ENCODE results near the gene UBTF.

Gene UBTF

GRCh38 chr17:44219616-44220212, at the start of gene UBTF:
Gene UBTF (minus strand): TSS chr17:44219675. CDS start chr17:44218229, 1,446 bp downstream.
- no peak for DNase-seq (ENCODE audit: low read depth)
- H3K4me3 ChIP-seq (ENCODE audit: low read depth, low read length), result peak within 1 kb of the TSS; percentile 90

GRCh38 chr17:44268709-44269534, 49.4 kb upstream of the UBTF start:
- H3K4me3 ChIP-seq (ENCODE audit: low read depth, low read length), result no peak overlapping the region
- no peak for DNase-seq (ENCODE audit: low read depth)

GRCh38 chr17:44267818-44268490, 48.5 kb upstream of the UBTF start, which contains the start of gene SLC4A1:
Gene SLC4A1 (minus strand): TSS chr17:44268135. CDS start chr17:44262866, 5,269 bp downstream.
- no peak for DNase-seq (ENCODE audit: low read depth)
- H3K4me3 ChIP-seq (ENCODE audit: low read depth, low read length), result no peak within 1 kb of the TSS

GRCh38 chr17:44267165-44267455, 47.6 kb upstream of the UBTF start:
- no peak overlapping the region for H3K4me3 ChIP-seq (ENCODE audit: low read depth, low read length)
- DNase-seq (ENCODE audit: low read depth), result no peak

GRCh38 chr17:44266402-44267164, 47.1 kb upstream of the UBTF start:
- no peak overlapping the region for H3K4me3 ChIP-seq (ENCODE audit: low read depth, low read length)
- DNase-seq (ENCODE audit: low read depth), result no peak

- no peak for DNase-seq (ENCODE audit: low read depth)
- no peak overlapping the region for H3K4me3 ChIP-seq (ENCODE audit: low read depth, low read length)
Measured at GRCh38 chr17:44263345-44263902, 43.9 kb upstream of the UBTF start.

- H3K4me3 ChIP-seq (ENCODE audit: low read depth, low read length), result no peak overlapping the region
- DNase-seq (ENCODE audit: low read depth), result no peak
Measured at GRCh38 chr17:44262654-44263225, 43.3 kb upstream of the UBTF start.

- no peak for DNase-seq (ENCODE audit: low read depth)
- no peak overlapping the region for H3K4me3 ChIP-seq (ENCODE audit: low read depth, low read length)
Measured at GRCh38 chr17:44260296-44260695, 40.8 kb upstream of the UBTF start.

- no peak for DNase-seq (ENCODE audit: low read depth)
Measured at GRCh38 chr17:44258811-44259351, 39.4 kb upstream of the UBTF start.

GRCh38 chr17:44257815-44258760, 38.6 kb upstream of the UBTF start:
- H3K4me3 ChIP-seq (ENCODE audit: low read depth, low read length), result no peak overlapping the region

More at GRCh38 chr17:44258811-44259351, 39.4 kb upstream of the UBTF start:
- H3K4me3 ChIP-seq (ENCODE audit: low read depth, low read length), result no peak overlapping the region

GRCh38 chr17:44256671-44257070, 37.2 kb upstream of the UBTF start:
- no peak overlapping the region for H3K4me3 ChIP-seq (ENCODE audit: low read depth, low read length)
- DNase-seq (ENCODE audit: low read depth), result no peak

More at GRCh38 chr17:44257815-44258760, 38.6 kb upstream of the UBTF start:
- DNase-seq (ENCODE audit: low read depth), result no peak

- H3K4me3 ChIP-seq (ENCODE audit: low read depth, low read length), result no peak overlapping the region
- DNase-seq (ENCODE audit: low read depth), result no peak
Measured at GRCh38 chr17:44255915-44256314, 36.4 kb upstream of the UBTF start.

GRCh38 chr17:44254361-44255095, 35.1 kb upstream of the UBTF start:
- DNase-seq (ENCODE audit: low read depth), result no peak
- H3K4me3 ChIP-seq (ENCODE audit: low read depth, low read length), result no peak overlapping the region

GRCh38 chr17:44253006-44253405, 33.5 kb upstream of the UBTF start:
- no peak overlapping the region for H3K4me3 ChIP-seq (ENCODE audit: low read depth, low read length)
- DNase-seq (ENCODE audit: low read depth), result no peak

- DNase-seq (ENCODE audit: low read depth), result no peak
- H3K4me3 ChIP-seq (ENCODE audit: low read depth, low read length), result no peak overlapping the region
Measured at GRCh38 chr17:44251062-44251461, 31.6 kb upstream of the UBTF start.

- DNase-seq (ENCODE audit: low read depth), result no peak
- H3K4me3 ChIP-seq (ENCODE audit: low read depth, low read length), result no peak overlapping the region
Measured at GRCh38 chr17:44249501-44250246, 30.2 kb upstream of the UBTF start.
